AG20443 (cell line): Measurements from ENCODE around the gene GRM8.

Experiments used
- DNase-seq: peaks from one replicate; pipeline ENCODE4 v3.0.0; 2012; ENCODE audit warnings: low spot score, mixed read lengths

GRM8 gene

GRCh38 chr7:126511046-126511445 is 741.7 kb downstream of the GRM8 start:
- DNase-seq: no peak

DNA sequence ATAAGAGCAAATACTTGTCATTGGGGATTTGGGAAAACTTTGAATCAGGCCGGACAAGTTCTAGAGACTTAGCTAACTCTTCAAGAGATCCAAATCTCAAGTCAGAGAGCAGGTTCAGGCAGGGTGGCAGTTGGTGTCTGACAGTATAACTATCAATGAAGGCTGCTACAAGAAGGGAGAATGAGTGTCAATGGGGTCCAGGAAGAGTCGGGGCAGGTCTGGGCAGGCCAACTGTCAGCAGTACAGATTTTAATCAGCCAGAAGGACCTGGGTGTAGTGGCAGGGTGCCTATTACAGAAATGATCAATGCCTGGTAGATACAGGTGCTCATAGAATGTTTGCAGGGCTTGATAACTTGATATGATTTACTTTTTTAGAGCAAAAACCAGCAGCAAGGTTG is 751.1 kb downstream of the GRM8 start:
- DNase-seq: no peak

DNA sequence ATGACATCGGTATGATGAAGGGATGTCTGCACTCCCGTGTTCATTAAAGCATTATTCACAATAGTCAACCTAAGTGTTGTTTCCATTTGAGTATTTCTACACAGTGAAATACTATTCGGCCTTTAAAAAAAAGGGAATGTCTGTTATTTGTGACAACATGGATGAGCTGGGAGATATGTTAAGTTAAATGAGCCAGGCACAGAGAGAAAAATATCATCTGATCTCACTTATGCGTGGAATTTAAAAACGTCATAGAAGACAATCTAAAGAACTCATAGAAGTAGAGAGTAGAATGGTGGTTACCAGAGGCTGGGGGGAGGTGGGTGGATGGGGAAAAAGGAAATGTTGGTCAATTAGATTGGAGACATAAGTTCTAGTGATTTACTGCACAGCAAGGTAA is 753.3 kb downstream of the GRM8 start:
- no peak for DNase-seq

GRCh38 chr7:126495733-126496132 is 757.0 kb downstream of the GRM8 start:
- no peak for DNase-seq

- DNase-seq: no peak
Observed at GRCh38 chr7:126495001-126495400, 757.7 kb downstream of the GRM8 start.

DNA sequence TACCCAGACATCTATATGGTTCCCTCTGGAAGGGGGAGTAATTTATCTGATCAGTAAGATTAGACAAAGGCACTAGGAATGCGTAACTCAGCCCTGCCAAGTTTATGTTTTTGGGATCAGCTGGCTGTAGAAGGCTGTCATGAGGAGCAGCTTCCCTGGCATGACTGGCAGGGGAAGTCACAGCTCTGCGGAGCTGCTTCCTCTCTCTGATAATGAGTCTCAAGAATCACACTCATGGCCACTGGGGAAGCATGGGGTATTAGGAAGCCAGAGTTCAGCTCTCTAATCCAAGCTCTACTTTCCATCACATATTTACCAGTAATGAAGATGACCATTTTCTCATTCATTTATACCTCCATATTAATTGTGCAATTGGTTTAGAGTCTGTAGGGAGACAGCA is 758.9 kb downstream of the GRM8 start:
- DNase-seq: no peak

- DNase-seq: no peak
Observed at GRCh38 chr7:126489874-126490273, 762.9 kb downstream of the GRM8 start.

GRCh38 chr7:126487728-126488442 is 764.9 kb downstream of the GRM8 start:
- DNase-seq: no peak

- no peak for DNase-seq
Observed at GRCh38 chr7:126486806-126487205, 765.9 kb downstream of the GRM8 start.

DNA sequence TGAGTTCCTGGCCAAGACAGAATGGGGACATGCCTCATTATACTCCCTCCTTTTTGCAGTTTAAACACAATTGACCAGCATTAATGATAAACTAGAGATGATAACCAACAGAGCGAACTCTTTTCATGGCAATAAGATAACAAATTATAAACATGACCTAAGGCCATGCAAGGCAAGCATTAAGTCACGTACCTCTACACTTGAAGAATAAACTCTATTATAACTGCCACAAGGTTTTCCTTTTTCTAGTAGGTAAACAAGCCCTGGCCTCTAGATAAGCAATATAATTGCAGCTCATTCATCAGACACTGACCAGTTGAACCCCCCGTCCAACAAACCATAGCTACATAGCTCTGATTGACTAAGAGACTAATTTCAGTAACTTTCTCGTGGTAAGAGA is 767.0 kb downstream of the GRM8 start:
- no peak for DNase-seq

DNA sequence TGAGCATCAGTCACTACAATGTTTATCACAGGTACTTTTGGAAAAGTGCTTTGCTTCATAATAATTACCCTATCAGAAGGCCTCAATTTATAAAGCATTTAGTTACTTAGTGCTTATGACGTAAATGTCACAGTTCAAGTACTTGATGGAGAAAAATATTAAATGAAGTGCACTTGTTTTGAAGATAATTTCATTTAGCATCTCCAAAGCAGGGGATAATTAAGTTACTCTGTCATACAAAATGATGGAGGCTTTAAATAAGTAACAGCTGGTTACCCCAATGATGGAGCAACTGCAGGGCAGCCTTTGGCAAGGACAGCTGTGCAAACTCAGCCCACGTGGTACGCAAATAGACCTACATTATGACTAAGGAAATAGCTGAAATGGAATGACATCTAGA is 768.8 kb downstream of the GRM8 start:
- no peak for DNase-seq

GRCh38 chr7:126472825-126473224 is 779.9 kb downstream of the GRM8 start:
- DNase-seq: no peak

- no peak for DNase-seq
Observed at GRCh38 chr7:126462405-126462804, 790.3 kb downstream of the GRM8 start.

DNA sequence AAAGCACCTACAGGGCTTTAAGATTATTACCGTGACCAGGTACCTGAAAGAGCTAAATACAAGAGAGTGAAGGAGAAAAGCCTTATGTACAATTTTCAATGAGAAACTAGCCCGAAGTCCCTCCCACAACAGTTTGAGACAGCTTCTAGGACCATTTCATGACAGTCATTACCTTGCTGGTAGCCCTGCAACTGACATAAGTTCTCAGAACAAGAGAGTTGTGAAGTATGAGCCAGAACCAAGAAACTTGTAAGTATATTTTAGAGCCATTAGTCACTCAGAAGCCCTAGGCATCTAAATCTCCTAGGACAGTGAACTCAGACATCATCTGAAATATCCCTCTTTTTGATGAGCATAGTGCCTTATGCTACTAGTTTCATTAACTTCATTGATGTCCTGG is 792.1 kb downstream of the GRM8 start:
- no peak for DNase-seq

DNA sequence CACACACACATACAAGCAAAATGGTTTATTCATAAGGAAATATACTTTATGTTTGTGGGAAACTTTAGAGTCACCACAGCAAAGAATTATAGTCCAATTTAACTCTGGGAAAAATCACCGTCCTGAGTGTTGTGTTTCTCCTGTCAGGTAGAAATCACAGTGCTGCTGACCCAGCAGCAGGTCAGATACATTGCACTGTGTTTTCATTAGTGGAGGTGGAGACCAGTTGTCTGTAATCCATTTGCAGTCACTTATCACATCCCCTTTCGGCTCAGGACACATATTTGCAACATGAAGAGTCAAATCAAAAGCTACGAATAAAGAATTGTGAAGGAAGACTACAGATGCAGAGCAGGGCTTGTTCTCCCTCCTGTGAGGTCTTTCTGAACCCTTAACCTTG is 799.6 kb downstream of the GRM8 start:
- no peak for DNase-seq

- no peak for DNase-seq
Observed at GRCh38 chr7:126450269-126450671, 802.5 kb downstream of the GRM8 start.

GRCh38 chr7:126449611-126450268 is 803.0 kb downstream of the GRM8 start:
- no peak for DNase-seq

- DNase-seq: no peak
Observed at GRCh38 chr7:126447984-126448383, 804.8 kb downstream of the GRM8 start.

GRCh38 chr7:126445991-126446390 is 806.8 kb downstream of the GRM8 start:
- DNase-seq: no peak

- no peak for DNase-seq
Observed at GRCh38 chr7:126443951-126444350, 808.8 kb downstream of the GRM8 start.

GRCh38 chr7:126442908-126443307 is 809.8 kb downstream of the GRM8 start:
- DNase-seq: no peak

DNA sequence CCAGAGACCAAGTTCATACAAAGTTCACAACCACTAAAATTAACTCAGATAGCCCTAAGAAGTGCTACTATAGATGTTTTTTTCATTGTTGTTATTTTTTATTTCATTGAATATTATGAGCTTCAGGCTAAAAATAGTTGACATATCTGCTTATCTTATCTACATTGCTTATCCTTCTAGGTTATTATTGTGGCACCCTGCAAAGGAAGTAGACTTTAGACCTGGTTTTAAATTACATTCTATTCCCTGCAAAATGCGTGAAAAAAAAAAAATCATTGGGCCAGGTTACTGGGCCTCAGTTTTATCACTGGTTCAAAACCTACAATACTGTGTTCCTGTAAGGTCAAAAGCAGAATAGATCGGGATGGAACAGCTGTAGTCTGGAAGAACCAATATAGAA is 811.0 kb downstream of the GRM8 start:
- no peak for DNase-seq

- DNase-seq: no peak
Observed at GRCh38 chr7:126440542-126440941, 812.2 kb downstream of the GRM8 start.
